Frontal cortex (tissue), 4 donors: ENCODE results near the gene HPN. TPM values are rescaled to one million over a fixed set of nuclear protein-coding genes. Genes with fewer than 3 reads are reported as not detected.
A peak's percentile ranks its signal among the peaks of the same experiment; 100 is the strongest.
"Not testable (repeated sequence)": the region's sequence is repeated elsewhere in the genome, so short reads cannot be mapped to it uniquely, and the experiment has no call there.

ENCODE experiments used
- DNase-seq, 2 donors: peaks; one replicate each; pipeline ENCODE4 v3.0.0; 2012; ENCODE audit warnings: low spot score in 2 of 2
- FAIRE-seq: peaks from 2 replicates; lab custom pipeline; 2012; peaks lifted over from hg19 to GRCh38; lab: Jason Lieb, UNC
- total RNA-seq: library from RNA; depleted of rRNA; stranded (reverse); fragments of >200 nt; gene quantifications from one replicate; pipeline ENCODE4 v1.2.3, GENCODE V29; 2014
- donor health status: control.
- donor health status: control.
- donor health status: control.

HPN gene
- total RNA-seq, 1 donor from 2014 or later = not detected

DNA sequence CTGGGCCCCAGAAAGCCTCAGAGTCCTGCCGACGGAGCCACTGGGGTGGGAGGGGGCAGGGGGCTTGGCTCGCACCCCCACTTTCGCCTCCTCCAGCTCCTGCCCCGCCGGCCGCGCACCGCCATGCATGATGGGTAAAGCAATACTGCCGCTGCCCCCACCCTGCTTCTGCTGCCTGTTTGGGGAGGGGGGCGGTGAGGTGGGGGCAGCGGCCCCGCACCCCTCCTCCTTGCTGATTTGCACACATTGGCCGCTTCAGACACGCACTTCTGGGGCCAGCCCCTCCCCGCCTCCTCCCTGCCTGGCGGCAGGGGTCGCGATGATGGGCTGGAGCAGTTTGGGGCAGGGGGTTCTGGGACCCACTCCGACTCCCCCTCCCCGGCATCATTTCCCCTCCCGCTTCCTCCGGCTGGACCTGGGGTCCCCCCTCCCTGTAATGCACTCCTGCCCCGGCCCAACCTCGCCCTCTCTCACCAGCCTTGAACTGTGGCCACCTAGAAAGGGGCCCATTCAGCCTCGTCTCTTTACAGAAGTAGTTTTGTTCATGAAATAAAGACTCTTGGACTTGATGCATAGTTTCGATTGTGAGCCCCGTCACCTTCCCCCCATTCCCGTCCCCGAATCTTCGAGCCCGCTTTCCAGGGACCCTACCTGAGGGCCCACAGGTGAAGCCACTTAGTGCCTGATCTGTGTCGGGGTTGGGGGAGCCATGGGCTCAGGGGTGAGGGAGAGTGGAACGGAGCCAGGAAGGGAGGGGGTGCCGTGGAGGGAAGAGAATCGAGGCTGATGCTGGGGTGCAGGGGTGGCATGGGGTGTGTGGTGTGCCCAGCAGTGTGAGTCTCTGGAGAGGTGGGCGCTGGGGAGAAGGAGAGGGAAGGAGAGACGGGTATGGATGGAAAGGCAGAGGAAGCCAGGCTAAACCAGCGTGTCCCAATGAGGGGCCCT, 1.4 kb upstream of the HPN start:
- FAIRE-seq (no peak), DNase-seq (no peak)

DNA sequence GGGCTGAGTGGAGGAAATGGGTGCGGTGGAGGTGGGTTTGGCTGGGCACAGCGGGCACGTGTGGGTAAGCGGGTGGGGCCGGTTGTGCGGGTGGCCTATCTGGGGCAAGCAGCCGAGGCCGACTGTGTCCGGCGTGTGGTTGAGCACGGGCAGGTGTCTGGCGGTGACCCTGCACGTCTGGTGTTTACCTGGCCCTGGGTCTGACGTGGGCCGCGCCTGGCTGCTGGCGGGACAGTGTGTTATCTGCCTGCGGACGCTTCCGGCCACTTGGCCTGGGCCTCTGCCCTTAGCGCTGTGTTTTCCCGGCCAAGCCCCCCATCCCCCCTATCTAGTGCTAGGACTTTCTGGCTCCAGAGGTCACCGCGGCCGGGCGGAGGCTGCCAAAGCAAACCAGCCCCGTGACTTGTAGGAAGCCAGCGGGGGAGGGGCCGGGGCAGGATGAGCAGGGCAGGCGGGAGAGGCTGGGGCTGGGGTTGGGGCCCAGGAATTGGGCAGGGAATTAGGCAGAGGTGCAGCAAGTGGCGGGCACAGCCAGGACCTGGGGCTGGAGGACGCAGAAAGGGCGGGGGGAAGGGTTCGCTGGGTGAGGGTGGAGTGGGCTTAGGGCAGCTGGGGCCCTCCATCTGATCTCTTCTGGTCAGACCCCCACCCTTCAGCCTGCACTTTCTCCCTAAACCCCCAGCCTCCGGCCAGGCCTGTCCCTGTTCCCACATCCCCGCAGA, 534 bp upstream of the HPN start:
- DNase-seq = peak; percentile 76 to 79
- FAIRE-seq = no peak

- DNase-seq (no peak), FAIRE-seq (no peak)
Observed at GRCh38 chr19:35042056-35042730, 672 bp downstream of the HPN start.

DNA sequence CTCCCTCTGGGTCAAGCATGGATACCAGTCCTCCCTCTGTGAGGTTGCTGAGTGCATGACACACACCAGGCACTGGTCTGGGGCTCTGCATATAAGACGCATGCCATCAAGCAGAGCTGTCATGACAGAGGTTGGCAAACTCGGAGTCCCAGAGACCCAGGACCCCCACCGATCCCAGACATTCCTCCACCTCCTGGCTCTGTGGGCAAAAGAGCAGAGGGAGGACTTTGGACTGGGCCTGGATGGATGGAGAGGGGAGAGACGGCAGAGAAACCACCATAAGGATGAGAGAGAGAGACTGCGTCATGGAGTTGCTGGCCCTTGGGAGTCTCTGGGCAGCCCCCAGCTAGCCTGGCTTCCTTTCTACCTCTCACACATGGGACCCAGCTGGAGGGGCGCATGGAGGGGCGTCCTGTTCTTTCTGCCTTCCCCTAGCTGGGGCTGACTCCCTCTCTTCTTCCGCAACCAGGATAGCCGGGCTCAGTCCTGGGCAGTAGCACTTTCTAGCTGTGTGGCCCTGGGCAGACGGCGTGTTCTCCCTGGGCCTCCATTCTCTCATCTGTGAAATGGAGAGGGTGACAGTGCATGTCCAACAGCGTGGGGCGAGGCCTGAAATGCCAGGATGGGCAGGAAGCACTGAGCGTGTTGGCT, 1.6 kb downstream of the HPN start:
- FAIRE-seq (no peak), DNase-seq (no peak)

GRCh38 chr19:35043906-35044305, 2.4 kb downstream of the HPN start:
- FAIRE-seq (no peak), DNase-seq (no peak)

DNA sequence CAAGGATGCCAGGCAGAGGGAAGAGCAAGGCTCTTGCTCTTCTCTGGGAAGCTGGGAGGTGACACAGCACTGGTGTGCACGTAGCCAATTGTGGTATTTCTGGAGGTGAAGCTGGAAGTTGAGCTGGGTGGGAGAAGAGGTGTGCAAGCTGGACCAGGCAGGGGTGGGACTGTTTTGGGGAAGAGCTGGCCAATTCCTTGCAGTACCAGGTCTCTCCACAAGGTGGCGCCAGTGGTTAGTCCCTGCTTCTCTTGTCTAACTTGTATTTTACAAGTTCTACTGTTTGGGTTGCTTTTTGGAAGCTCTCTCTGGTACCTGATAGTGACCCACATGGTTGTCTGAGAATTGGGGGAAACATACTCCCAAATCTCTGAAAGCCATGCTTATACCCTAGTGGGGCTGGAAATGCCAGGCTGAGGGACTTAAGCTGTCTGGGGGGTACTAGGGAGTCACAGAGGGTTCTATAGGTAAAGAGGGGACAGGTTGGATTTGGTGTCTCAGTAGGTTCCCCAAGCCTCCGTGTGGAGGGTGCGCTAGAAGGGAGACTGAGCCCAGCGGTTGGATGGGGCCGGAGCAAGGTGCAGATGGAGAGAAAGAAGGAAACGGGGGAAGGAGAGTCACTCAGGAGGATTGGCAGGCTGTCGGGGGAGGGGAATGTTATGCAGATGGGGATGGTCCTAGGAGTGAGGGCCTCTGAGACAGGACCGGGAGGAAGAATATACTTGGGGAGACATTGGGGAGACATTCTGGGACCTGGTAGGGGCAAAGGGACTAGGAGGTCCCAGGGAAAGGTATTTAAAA, 3.0 kb downstream of the HPN start:
- DNase-seq (peak; percentile 74 to 82), FAIRE-seq (no peak)

DNA sequence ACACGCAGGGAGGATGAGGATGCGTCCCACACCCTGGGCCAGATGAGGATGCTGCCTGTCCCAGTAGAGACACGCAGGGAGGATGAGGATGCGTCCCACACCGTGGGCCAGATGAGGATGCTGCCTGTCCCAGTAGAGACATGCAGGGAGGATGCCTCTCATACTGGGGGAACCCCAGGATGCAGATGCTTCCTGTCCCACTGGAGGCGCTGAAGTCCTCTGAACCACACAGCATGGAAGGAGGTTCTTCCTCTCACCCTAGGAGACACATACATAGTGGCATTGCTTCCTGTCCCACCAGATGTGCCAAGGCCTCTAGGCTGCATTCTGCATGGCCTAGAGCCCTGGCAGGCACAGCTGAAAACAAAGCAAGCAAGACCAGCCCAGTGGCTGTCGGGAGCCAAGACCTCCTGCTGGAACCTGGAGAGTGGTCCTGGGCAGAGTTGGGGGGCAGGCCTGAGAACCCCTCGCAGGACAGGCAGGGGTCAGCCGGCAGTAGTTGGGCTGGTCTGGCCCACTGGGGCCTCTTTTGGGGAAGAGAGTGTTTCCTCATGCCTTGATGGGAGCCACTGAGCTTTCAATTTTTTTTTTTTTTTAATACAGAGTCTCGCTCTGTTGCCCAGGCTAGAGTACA, 4.3 kb downstream of the HPN start:
- FAIRE-seq = no peak
- DNase-seq = peak; percentile 46 to 58

- no peak for DNase-seq
- FAIRE-seq = no peak
Observed at GRCh38 chr19:35046461-35046860, 4.9 kb downstream of the HPN start.

- FAIRE-seq (no peak), DNase-seq (peak; percentile 49 to 56)
Observed at GRCh38 chr19:35048911-35049411, 7.4 kb downstream of the HPN start.

GRCh38 chr19:35049456-35049855, 7.9 kb downstream of the HPN start:
- no peak for FAIRE-seq
- DNase-seq = no peak

- FAIRE-seq, DNase-seq: not testable (repeated sequence)
Observed at GRCh38 chr19:35050662-35051061, 9.1 kb downstream of the HPN start.

DNA sequence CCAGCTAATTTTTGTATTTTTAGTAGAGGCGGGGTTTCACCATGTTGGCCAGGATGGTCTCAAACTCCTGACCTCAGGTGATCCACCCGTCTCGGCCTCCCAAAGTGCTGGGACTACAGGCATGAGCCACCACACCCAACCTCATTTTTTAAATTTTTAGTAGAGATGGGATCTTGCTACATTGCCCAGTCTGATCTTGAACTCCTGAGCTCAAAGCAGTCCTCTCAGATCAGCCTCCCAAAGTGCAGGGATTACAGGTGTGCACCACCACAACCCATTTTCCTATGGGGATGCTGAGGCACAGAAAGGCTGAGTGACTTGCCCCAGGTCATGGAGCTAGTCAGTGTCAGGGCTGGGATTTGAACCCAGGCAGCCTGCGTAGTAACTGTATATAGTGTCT, 9.7 kb downstream of the HPN start:
- not testable (repeated sequence) for FAIRE-seq

DNA sequence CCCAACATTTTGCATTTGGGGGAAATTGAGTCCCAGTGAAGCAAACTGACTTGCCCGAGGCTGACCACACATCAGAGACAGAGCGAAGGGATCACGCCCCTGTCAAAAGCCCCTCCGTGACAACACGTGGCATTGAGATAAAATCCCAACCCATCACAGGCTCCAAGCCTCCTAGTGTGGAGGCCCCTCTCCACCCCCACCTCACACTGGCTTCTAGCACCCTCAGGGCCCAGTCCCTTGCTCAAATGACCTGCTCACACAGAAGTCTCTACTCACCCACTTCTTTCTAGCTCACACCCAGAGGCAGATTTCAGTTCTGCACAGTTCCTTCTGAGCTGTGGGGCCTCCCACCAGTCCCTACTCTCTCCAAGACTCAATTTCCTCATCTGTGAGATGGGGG, 10.3 kb downstream of the HPN start:
- DNase-seq = no peak
- no peak for FAIRE-seq

More for the DNA sequence above, 9.7 kb downstream of the HPN start:
- not testable (repeated sequence) for DNase-seq

DNA sequence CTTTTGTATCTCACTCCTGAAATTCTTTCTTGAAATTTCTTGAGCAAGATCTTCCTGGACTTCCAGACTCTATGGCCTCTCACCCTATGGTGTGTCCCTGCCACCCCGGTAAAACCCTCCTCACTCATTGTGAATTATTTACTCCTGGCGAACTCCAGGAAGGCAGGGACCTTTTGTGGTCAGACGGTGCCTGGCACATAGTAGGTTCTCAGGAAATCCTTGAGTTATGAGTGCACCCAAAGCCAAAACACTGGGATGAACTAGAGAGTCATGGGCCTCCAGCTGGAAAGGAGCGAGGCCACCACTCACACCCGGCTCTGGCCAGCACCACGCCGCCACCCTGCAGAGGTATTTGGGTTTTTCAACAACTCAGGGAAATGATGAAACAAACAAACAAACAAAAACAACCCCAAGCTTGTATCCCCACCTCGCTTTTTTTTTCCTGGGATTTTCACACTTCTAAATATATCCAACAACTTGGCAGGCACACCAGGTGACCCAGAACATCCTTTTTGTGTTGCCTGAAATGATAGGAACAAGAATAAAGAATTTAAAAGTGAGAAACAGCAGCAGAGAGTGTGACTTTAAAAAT, 11.2 kb downstream of the HPN start:
- DNase-seq (no peak), FAIRE-seq (no peak)

- FAIRE-seq = no peak
Observed at GRCh38 chr19:35053667-35054293, 12.3 kb downstream of the HPN start.

GRCh38 chr19:35054626-35055025, 13.1 kb downstream of the HPN start:
- DNase-seq (no peak), FAIRE-seq (no peak)

More at GRCh38 chr19:35053667-35054293, 12.3 kb downstream of the HPN start:
- no peak for DNase-seq

- no peak for DNase-seq
- no peak for FAIRE-seq
Observed at GRCh38 chr19:35055715-35056179, 14.2 kb downstream of the HPN start.
